K562 (cell line): ENCODE results near the gene HAPLN2. TPM values are rescaled to one million over a fixed set of nuclear protein-coding genes. Genes with fewer than 3 reads are reported as not detected.

Experiments used
- HEY1 ChIP-seq: fragments of 250-450 bp; sonication (Bioruptor Pico); IDR thresholded peaks from 2 replicates; pipeline ENCODE4 v1.5.0; 2020; ENCODE audit warnings: mild to moderate bottlenecking, moderate library complexity, borderline replicate concordance
- ILK ChIP-seq: fragments of 450-650 bp; IDR thresholded peaks from 2 replicates; pipeline ENCODE4 v1.6.1; 2016; ENCODE audit warnings: missing genetic modification characterization, low read depth, mild to moderate bottlenecking, missing compliant biosample characterization, moderate library complexity, borderline replicate concordance
- PHF20 ChIP-seq: fragments of 450-650 bp; IDR thresholded peaks from 2 replicates; pipeline ENCODE4 v1.6.1; 2018; ENCODE audit not compliant: partially characterized antibody
- polyA plus RNA-seq, 8 experiments: library from polyadenylated mRNA; depleted of rRNA in 4 of 8; stranded (reverse) in 5 of 8; unstranded in 3 of 8; fragments of >200 nt; fragmentation: Nextera tagmentation in 2 of 8; fragmentation: Illumina TruSeq in 1 of 8; extraction: Ambion mirVana in 2 of 8; extraction: Trizol in 1 of 8; gene quantifications; 2 replicates each; pipeline versions ENCODE4 v1.2.1 to v1.2.3, GENCODE V29; 2011 to 2014; ENCODE audit warnings: inconsistent platforms in 1 of 8, missing spikeins in 1 of 8
- total RNA-seq, 7 experiments: library from RNA; depleted of rRNA in 6 of 7; stranded (reverse); fragments of >200 nt in 6 of 7; fragmentation: Illumina TruSeq in 2 of 7; extraction: Trizol in 2 of 7; gene quantifications; 2 replicates each; pipeline versions ENCODE4 v1.2.1 to v1.2.3, GENCODE V29; 2011 to 2021; ENCODE audit warnings: low replicate concordance in 1 of 7
- TF ChIP-seq, protein P1 (sequence below): fragments of 450-650 bp; IDR thresholded peaks from 2 replicates; pipeline ENCODE4 v1.6.1; 2016; ENCODE audit warnings: mild to moderate bottlenecking, moderate library complexity

HAPLN2 gene
- total and polyA plus RNA-seq, 9 of the 15 experiments (the other 6 are each of a cell fraction or from before 2014, with no cell fraction given), result 0.14 to 5.2 (median 3.8) TPM; not detected in 4

DNA sequence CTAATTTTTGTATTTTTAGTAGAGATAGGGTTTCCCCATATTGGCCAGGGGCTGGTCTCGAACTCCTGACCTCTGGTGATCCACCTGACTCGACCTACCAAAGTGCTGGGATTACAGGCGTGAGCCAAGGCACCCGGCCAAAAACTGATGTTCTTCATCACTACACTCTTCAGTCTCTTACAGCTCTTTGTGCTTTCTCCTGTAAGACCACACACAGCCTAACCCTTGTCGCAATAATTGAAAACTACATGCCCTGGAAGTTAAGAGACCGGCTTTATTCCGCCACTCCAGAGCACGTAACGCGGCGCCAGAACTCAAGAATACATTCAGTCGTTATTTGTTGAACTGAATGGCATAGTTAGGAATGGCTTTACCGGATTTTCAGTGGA lies 18.5 kb upstream of the HAPLN2 start (continued):
- TF ChIP-seq, protein P1, sequence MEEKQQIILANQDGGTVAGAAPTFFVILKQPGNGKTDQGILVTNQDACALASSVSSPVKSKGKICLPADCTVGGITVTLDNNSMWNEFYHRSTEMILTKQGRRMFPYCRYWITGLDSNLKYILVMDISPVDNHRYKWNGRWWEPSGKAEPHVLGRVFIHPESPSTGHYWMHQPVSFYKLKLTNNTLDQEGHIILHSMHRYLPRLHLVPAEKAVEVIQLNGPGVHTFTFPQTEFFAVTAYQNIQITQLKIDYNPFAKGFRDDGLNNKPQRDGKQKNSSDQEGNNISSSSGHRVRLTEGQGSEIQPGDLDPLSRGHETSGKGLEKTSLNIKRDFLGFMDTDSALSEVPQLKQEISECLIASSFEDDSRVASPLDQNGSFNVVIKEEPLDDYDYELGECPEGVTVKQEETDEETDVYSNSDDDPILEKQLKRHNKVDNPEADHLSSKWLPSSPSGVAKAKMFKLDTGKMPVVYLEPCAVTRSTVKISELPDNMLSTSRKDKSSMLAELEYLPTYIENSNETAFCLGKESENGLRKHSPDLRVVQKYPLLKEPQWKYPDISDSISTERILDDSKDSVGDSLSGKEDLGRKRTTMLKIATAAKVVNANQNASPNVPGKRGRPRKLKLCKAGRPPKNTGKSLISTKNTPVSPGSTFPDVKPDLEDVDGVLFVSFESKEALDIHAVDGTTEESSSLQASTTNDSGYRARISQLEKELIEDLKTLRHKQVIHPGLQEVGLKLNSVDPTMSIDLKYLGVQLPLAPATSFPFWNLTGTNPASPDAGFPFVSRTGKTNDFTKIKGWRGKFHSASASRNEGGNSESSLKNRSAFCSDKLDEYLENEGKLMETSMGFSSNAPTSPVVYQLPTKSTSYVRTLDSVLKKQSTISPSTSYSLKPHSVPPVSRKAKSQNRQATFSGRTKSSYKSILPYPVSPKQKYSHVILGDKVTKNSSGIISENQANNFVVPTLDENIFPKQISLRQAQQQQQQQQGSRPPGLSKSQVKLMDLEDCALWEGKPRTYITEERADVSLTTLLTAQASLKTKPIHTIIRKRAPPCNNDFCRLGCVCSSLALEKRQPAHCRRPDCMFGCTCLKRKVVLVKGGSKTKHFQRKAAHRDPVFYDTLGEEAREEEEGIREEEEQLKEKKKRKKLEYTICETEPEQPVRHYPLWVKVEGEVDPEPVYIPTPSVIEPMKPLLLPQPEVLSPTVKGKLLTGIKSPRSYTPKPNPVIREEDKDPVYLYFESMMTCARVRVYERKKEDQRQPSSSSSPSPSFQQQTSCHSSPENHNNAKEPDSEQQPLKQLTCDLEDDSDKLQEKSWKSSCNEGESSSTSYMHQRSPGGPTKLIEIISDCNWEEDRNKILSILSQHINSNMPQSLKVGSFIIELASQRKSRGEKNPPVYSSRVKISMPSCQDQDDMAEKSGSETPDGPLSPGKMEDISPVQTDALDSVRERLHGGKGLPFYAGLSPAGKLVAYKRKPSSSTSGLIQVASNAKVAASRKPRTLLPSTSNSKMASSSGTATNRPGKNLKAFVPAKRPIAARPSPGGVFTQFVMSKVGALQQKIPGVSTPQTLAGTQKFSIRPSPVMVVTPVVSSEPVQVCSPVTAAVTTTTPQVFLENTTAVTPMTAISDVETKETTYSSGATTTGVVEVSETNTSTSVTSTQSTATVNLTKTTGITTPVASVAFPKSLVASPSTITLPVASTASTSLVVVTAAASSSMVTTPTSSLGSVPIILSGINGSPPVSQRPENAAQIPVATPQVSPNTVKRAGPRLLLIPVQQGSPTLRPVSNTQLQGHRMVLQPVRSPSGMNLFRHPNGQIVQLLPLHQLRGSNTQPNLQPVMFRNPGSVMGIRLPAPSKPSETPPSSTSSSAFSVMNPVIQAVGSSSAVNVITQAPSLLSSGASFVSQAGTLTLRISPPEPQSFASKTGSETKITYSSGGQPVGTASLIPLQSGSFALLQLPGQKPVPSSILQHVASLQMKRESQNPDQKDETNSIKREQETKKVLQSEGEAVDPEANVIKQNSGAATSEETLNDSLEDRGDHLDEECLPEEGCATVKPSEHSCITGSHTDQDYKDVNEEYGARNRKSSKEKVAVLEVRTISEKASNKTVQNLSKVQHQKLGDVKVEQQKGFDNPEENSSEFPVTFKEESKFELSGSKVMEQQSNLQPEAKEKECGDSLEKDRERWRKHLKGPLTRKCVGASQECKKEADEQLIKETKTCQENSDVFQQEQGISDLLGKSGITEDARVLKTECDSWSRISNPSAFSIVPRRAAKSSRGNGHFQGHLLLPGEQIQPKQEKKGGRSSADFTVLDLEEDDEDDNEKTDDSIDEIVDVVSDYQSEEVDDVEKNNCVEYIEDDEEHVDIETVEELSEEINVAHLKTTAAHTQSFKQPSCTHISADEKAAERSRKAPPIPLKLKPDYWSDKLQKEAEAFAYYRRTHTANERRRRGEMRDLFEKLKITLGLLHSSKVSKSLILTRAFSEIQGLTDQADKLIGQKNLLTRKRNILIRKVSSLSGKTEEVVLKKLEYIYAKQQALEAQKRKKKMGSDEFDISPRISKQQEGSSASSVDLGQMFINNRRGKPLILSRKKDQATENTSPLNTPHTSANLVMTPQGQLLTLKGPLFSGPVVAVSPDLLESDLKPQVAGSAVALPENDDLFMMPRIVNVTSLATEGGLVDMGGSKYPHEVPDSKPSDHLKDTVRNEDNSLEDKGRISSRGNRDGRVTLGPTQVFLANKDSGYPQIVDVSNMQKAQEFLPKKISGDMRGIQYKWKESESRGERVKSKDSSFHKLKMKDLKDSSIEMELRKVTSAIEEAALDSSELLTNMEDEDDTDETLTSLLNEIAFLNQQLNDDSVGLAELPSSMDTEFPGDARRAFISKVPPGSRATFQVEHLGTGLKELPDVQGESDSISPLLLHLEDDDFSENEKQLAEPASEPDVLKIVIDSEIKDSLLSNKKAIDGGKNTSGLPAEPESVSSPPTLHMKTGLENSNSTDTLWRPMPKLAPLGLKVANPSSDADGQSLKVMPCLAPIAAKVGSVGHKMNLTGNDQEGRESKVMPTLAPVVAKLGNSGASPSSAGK, result no peak
- TF ChIP-seq PHF20 (no peak), ILK (no peak), HEY1 (no peak)
